Fibroblast of lung (primary cell): ENCODE measurements around the gene MATN4.

Experiments
- CTCF ChIP-seq, 2 donors: IDR thresholded peaks in 1 of 2; conservative IDR thresholded peaks in 1 of 2; 1 replicate in 1 of 2; 2 replicates in 1 of 2; pipeline ENCODE4 v1.5.1; 2011 to 2012; ENCODE audit warnings: low read length in 2 of 2, control low read depth in 1 of 2, inconsistent platforms in 1 of 2, low read depth in 1 of 2, mild to moderate bottlenecking in 1 of 2
- EZH2 ChIP-seq: IDR thresholded peaks from 2 replicates; pipeline ENCODE4 v1.5.1; 2012; ENCODE audit warnings: low read length, control low read depth, mild to moderate bottlenecking; ENCODE audit errors: missing control alignments

GRCh38 chr20:45275338-45275737 is 32.8 kb downstream of the MATN4 start:
- no peak for TF ChIP-seq CTCF (conservative IDR thresholded peaks at IDR 0.05 in 1 of 2, IDR thresholded peaks at IDR 0.05 in 1 of 2; ENCODE audit: low read depth in 1 of 2, low read length in 2 of 2)
- TF ChIP-seq EZH2: no peak
